GM12878 (cell line): ENCODE data around the gene PPP1R11. TPM values are rescaled to one million over a fixed set of nuclear protein-coding genes. Genes with fewer than 3 reads are reported as not detected.

Experiments
- CHD4 ChIP-seq: fragments of 200-600 bp; sonication (generic); IDR thresholded peaks from 2 replicates; pipeline ENCODE4 v1.6.1; 2016; ENCODE audit warnings: mild to moderate bottlenecking
- CREM ChIP-seq: IDR thresholded peaks from 2 replicates; pipeline ENCODE4 v1.6.1; 2014; ENCODE audit warnings: antibody characterized with exemption, low read depth
- GABPA ChIP-seq: IDR thresholded peaks from 2 replicates; pipeline ENCODE4 v1.6.1; 2014; ENCODE audit warnings: antibody characterized with exemption, low read depth, mild to moderate bottlenecking, inconsistent platforms
- HDGF ChIP-seq: fragments of 450-650 bp; IDR thresholded peaks from 2 replicates; pipeline ENCODE4 v1.6.1; 2016; ENCODE audit warnings: antibody characterized with exemption
- IRF4 ChIP-seq: IDR thresholded peaks from 2 replicates; pipeline ENCODE4 v1.6.1; 2011; ENCODE audit warnings: low read depth, low read length
- MYB ChIP-seq: fragments of 150-350 bp; IDR thresholded peaks from 2 replicates; pipeline ENCODE4 v1.6.1; 2014; ENCODE audit warnings: mild to moderate bottlenecking, low read depth, low read length, borderline replicate concordance
- NFIC ChIP-seq: IDR thresholded peaks from 2 replicates; pipeline ENCODE4 v1.6.1; 2012; ENCODE audit warnings: low read depth, mild to moderate bottlenecking, inconsistent platforms, low read length, moderate library complexity
- RAD51 ChIP-seq: fragments of 450-650 bp; IDR thresholded peaks from 2 replicates; pipeline ENCODE4 v1.6.1; 2016; ENCODE audit warnings: moderate library complexity, mild to moderate bottlenecking, inconsistent platforms
- REST ChIP-seq: IDR thresholded peaks from 2 replicates; pipeline ENCODE4 v1.6.1; 2012; ENCODE audit warnings: mild to moderate bottlenecking, low read depth, low read length
- SIX5 ChIP-seq: IDR thresholded peaks from 2 replicates; pipeline ENCODE4 v1.6.1; 2011; ENCODE audit warnings: mild to moderate bottlenecking, low read depth, low read length, moderate library complexity; ENCODE audit not compliant: severe bottlenecking
- SREBF2 ChIP-seq: IDR thresholded peaks from 2 replicates; pipeline ENCODE4 v1.6.1; 2012; ENCODE audit warnings: mild to moderate bottlenecking, low read length
- SUZ12 ChIP-seq: fragments of 200-600 bp; sonication (generic); IDR thresholded peaks from one replicate; pipeline ENCODE4 v1.6.1; 2018; ENCODE audit warnings: antibody characterized with exemption, mild to moderate bottlenecking; ENCODE audit not compliant: unreplicated experiment
- TAF1 ChIP-seq: IDR thresholded peaks from 2 replicates; pipeline ENCODE4 v1.6.1; 2011; ENCODE audit warnings: mild to moderate bottlenecking, low read depth, low read length, borderline replicate concordance
- WRNIP1 ChIP-seq: IDR thresholded peaks from 2 replicates; pipeline ENCODE4 v1.6.1; 2011; ENCODE audit warnings: low read depth, low read length, improper control_type of control experiment, borderline replicate concordance
- polyA plus RNA-seq, 11 experiments: library from polyadenylated mRNA; depleted of rRNA in 4 of 11; unstranded in 6 of 11; stranded (reverse) in 5 of 11; fragments of >200 nt; fragmentation: Nextera tagmentation in 4 of 11; fragmentation: Illumina TruSeq in 1 of 11; extraction: Ambion mirVana in 4 of 11; extraction: Trizol in 1 of 11; gene quantifications; 1 replicate in 1 of 11; 2 replicates in 10 of 11; pipeline versions ENCODE4 v1.2.1 to v1.2.3, GENCODE V29; 2011 to 2016; ENCODE audit warnings: inconsistent platforms in 2 of 11, missing spikeins in 2 of 11, low read depth in 1 of 11
- total RNA-seq, 4 experiments: library from RNA; depleted of rRNA in 3 of 4; stranded (reverse); fragments of >200 nt in 3 of 4; fragmentation: Illumina TruSeq in 1 of 4; extraction: Trizol in 1 of 4; gene quantifications; 2 replicates each; pipeline versions ENCODE4 v1.2.1 to v1.2.3, GENCODE V29; 2013 to 2021

Gene PPP1R11
- total and polyA plus RNA-seq, 10 of the 15 experiments (the other 5 are each of a cell fraction or from before 2014, with no cell fraction given): 12.6 to 56.1 (median 33.5) TPM

- TF ChIP-seq CHD4 (no peak), SIX5 (peak; percentile 65), REST (no peak), NFIC (no peak; the same call in 1 of the 2 replicates), SREBF2 (peak; percentile 63), SUZ12 (no peak), CREM (peak; percentile 95), GABPA (peak; percentile 98), MYB (no peak), WRNIP1 (no peak), RAD51 (no peak), TAF1 (peak; percentile 49), IRF4 (no peak), HDGF (peak; percentile 70)
These were observed at the start of gene PPP1R11 (continued) for GRCh38 chr6:30066577-30067459.
